ENCODE measurements around the gene TMEM91. TPM values are rescaled to one million over a fixed set of nuclear protein-coding genes. Genes with fewer than 3 reads are reported as not detected.
A peak's percentile ranks its signal among the peaks of the same experiment; 100 is the strongest.

Gene TMEM91
- total and polyA plus RNA-seq, 9 of the 15 experiments (the other 6 are each of a cell fraction or from before 2014, with no cell fraction given), result 1.2 to 5.2 (median 2.7) TPM

DNA sequence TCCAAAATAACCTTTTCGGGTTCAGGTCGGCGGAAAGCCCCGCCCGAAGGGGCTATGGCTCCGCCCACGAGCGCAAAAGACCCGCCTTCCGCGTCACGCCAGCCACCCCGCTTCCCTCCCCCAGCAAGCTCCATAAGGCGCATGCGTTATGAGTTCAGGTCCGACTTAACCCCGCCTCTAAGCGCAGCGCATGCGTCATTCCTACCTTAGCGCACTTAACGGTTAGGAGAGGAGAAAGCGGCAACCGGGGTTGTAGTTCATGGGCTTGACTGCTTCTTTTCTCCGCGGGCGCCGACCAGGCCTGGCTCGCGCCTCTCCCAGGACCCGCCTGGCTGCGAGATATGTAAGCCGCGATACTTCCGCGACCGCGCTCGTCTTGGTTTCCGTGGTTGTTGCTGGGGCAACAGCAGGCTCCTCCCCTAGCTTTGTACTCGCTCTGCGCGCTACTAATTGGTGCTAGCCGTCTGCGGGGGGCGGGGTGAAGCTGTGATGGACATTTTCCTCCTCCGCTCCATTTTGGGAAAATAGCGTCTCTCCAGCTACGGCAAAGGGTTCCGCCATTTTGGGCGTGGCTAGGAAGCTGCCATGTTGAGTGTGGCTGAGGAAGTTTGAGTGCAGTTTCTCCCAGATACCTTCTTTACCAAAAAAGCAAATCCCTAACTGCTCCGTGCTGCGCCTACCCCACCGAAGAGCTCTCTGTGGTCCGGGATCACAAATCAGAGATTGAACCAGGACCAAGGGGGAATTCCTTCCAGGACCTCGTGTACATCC lies 12.4 kb upstream of the TMEM91 start, which contains the start of gene B9D2 (continued):
- TF ChIP-seq TRIM24 (IDR thresholded peaks at IDR 0.05), result no peak
- no peak; the same call in 1 of the 2 replicates for TF ChIP-seq BRD4 (IDR thresholded peaks at IDR 0.05)
- 0 out of 2 replicates have a peak, but pooled peaks have one; percentile 38 for TF ChIP-seq EGR1 (conservative IDR thresholded peaks at IDR 0.05)
- TF ChIP-seq, protein P1, sequence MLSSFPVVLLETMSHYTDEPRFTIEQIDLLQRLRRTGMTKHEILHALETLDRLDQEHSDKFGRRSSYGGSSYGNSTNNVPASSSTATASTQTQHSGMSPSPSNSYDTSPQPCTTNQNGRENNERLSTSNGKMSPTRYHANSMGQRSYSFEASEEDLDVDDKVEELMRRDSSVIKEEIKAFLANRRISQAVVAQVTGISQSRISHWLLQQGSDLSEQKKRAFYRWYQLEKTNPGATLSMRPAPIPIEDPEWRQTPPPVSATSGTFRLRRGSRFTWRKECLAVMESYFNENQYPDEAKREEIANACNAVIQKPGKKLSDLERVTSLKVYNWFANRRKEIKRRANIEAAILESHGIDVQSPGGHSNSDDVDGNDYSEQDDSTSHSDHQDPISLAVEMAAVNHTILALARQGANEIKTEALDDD (IDR thresholded peaks at IDR 0.05), result no peak
- TF ChIP-seq, protein P2, sequence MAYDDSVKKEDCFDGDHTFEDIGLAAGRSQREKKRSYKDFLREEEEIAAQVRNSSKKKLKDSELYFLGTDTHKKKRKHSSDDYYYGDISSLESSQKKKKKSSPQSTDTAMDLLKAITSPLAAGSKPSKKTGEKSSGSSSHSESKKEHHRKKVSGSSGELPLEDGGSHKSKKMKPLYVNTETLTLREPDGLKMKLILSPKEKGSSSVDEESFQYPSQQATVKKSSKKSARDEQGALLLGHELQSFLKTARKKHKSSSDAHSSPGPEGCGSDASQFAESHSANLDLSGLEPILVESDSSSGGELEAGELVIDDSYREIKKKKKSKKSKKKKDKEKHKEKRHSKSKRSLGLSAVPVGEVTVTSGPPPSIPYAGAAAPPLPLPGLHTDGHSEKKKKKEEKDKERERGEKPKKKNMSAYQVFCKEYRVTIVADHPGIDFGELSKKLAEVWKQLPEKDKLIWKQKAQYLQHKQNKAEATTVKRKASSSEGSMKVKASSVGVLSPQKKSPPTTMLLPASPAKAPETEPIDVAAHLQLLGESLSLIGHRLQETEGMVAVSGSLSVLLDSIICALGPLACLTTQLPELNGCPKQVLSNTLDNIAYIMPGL (CRISPR knock-in tag; IDR thresholded peaks at IDR 0.05), result peak; percentile 62; the same call in 1 of the 2 replicates
- TF ChIP-seq FOS (IDR thresholded peaks at IDR 0.05; ENCODE audit: extremely low read depth, insufficient read length), result peak; percentile 23
- TF ChIP-seq ARNT (IDR thresholded peaks at IDR 0.05), result no peak; a peak in 1 of 4 replicates
- TF ChIP-seq MTA1 (IDR thresholded peaks at IDR 0.05; ENCODE audit: borderline replicate concordance), result no peak; the same call in 1 of the 2 replicates
- TF ChIP-seq, protein P3, sequence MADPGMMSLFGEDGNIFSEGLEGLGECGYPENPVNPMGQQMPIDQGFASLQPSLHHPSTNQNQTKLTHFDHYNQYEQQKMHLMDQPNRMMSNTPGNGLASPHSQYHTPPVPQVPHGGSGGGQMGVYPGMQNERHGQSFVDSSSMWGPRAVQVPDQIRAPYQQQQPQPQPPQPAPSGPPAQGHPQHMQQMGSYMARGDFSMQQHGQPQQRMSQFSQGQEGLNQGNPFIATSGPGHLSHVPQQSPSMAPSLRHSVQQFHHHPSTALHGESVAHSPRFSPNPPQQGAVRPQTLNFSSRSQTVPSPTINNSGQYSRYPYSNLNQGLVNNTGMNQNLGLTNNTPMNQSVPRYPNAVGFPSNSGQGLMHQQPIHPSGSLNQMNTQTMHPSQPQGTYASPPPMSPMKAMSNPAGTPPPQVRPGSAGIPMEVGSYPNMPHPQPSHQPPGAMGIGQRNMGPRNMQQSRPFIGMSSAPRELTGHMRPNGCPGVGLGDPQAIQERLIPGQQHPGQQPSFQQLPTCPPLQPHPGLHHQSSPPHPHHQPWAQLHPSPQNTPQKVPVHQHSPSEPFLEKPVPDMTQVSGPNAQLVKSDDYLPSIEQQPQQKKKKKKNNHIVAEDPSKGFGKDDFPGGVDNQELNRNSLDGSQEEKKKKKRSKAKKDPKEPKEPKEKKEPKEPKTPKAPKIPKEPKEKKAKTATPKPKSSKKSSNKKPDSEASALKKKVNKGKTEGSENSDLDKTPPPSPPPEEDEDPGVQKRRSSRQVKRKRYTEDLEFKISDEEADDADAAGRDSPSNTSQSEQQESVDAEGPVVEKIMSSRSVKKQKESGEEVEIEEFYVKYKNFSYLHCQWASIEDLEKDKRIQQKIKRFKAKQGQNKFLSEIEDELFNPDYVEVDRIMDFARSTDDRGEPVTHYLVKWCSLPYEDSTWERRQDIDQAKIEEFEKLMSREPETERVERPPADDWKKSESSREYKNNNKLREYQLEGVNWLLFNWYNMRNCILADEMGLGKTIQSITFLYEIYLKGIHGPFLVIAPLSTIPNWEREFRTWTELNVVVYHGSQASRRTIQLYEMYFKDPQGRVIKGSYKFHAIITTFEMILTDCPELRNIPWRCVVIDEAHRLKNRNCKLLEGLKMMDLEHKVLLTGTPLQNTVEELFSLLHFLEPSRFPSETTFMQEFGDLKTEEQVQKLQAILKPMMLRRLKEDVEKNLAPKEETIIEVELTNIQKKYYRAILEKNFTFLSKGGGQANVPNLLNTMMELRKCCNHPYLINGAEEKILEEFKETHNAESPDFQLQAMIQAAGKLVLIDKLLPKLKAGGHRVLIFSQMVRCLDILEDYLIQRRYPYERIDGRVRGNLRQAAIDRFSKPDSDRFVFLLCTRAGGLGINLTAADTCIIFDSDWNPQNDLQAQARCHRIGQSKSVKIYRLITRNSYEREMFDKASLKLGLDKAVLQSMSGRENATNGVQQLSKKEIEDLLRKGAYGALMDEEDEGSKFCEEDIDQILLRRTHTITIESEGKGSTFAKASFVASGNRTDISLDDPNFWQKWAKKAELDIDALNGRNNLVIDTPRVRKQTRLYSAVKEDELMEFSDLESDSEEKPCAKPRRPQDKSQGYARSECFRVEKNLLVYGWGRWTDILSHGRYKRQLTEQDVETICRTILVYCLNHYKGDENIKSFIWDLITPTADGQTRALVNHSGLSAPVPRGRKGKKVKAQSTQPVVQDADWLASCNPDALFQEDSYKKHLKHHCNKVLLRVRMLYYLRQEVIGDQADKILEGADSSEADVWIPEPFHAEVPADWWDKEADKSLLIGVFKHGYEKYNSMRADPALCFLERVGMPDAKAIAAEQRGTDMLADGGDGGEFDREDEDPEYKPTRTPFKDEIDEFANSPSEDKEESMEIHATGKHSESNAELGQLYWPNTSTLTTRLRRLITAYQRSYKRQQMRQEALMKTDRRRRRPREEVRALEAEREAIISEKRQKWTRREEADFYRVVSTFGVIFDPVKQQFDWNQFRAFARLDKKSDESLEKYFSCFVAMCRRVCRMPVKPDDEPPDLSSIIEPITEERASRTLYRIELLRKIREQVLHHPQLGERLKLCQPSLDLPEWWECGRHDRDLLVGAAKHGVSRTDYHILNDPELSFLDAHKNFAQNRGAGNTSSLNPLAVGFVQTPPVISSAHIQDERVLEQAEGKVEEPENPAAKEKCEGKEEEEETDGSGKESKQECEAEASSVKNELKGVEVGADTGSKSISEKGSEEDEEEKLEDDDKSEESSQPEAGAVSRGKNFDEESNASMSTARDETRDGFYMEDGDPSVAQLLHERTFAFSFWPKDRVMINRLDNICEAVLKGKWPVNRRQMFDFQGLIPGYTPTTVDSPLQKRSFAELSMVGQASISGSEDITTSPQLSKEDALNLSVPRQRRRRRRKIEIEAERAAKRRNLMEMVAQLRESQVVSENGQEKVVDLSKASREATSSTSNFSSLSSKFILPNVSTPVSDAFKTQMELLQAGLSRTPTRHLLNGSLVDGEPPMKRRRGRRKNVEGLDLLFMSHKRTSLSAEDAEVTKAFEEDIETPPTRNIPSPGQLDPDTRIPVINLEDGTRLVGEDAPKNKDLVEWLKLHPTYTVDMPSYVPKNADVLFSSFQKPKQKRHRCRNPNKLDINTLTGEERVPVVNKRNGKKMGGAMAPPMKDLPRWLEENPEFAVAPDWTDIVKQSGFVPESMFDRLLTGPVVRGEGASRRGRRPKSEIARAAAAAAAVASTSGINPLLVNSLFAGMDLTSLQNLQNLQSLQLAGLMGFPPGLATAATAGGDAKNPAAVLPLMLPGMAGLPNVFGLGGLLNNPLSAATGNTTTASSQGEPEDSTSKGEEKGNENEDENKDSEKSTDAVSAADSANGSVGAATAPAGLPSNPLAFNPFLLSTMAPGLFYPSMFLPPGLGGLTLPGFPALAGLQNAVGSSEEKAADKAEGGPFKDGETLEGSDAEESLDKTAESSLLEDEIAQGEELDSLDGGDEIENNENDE (IDR thresholded peaks at IDR 0.05; ENCODE audit: low read depth, low read length), result no peak
- no peak for TF ChIP-seq RHOXF2B (CRISPR knock-in tag; conservative IDR thresholded peaks at IDR 0.05)
- TF ChIP-seq CHD1 (IDR thresholded peaks at IDR 0.05; ENCODE audit: low read length), result peak; percentile 49
- peak; percentile 42 for TF ChIP-seq NFYB (IDR thresholded peaks at IDR 0.05; ENCODE audit: extremely low read depth, insufficient read length)
- no peak for TF ChIP-seq GATAD2B (IDR thresholded peaks at IDR 0.05; ENCODE audit: borderline replicate concordance)
- no peak for TF ChIP-seq FOXJ3 (CRISPR knock-in tag; IDR thresholded peaks at IDR 0.05)
- peak; percentile 46; the same call in 1 of the 2 replicates for TF ChIP-seq POLR2AphosphoS5 (IDR thresholded peaks at IDR 0.05; ENCODE audit: control insufficient read depth, insufficient read depth, low read depth, low read length)

Data from K562 (cell line).